B cell (primary cell): ENCODE data around the gene PRSS56. TPM values are rescaled to one million over a fixed set of nuclear protein-coding genes. Genes with fewer than 3 reads are reported as not detected.

Experiments used
- ATAC-seq: fragments of 200-7000 bp; cut with Tn5 transposase; one replicate; pipeline ENCODE4 v1.10.0; 2021; ENCODE audit warnings: low read depth, mild to moderate bottlenecking, moderate number of reproducible peaks, moderate library complexity
- CTCF ChIA-PET: fragments of 350-600 bp; sonication (Branson Sonifier 250); formaldehyde crosslinking; loops from one replicate; lab custom pipeline; 2021; ENCODE audit warnings: antibody characterized with exemption, inconsistent platforms; lab: Charles Lee
- POLR2A ChIA-PET: fragments of 350-600 bp; sonication (Branson Sonifier 250); formaldehyde crosslinking; loops from one replicate; lab custom pipeline; 2021; ENCODE audit warnings: antibody characterized with exemption; lab: Charles Lee
- DNase-seq: peaks from one replicate; pipeline ENCODE4 v3.0.0; 2013
- H2AFZ ChIP-seq: 2 replicates; pipeline ENCODE4 v1.6.1; 2012; ENCODE audit warnings: mild to moderate bottlenecking, low read depth, low read length; ENCODE audit not compliant: insufficient read depth, poor library complexity, severe bottlenecking
- H3K27ac ChIP-seq, 2 donors: 1 replicate in 1 of 2; 2 replicates in 1 of 2; pipeline ENCODE4 v1.5.1; 2012 to 2013; ENCODE audit warnings: low read length in 2 of 2, mild to moderate bottlenecking in 2 of 2, moderate library complexity in 1 of 2
- H3K27me3 ChIP-seq, 4 experiments: fragments of 200-600 bp in 1 of 4; sonication (generic) in 1 of 4; replicated peaks in 1 of 4; 1 replicate in 2 of 4; 2 replicates in 2 of 4; pipeline versions ENCODE4 v1.6.1 to v1.7.0; 2013 to 2016; ENCODE audit warnings: low read length in 3 of 4, mild to moderate bottlenecking in 2 of 4, mixed read lengths in 1 of 4, moderate library complexity in 1 of 4; ENCODE audit not compliant: insufficient read depth in 4 of 4, control insufficient read depth in 3 of 4; ENCODE audit errors: control extremely low read depth in 1 of 4
- H3K36me3 ChIP-seq, 2 experiments: replicated peaks in 1 of 2; 1 replicate in 1 of 2; 2 replicates in 1 of 2; pipeline versions ENCODE4 v1.6.1 to v1.7.1; 2013; ENCODE audit warnings: low read length in 1 of 2; ENCODE audit not compliant: insufficient read depth in 2 of 2, control insufficient read depth in 1 of 2; ENCODE audit errors: control extremely low read depth in 1 of 2, extremely low read depth in 1 of 2
- H3K4me1 ChIP-seq, 2 donors: fragments of 200-600 bp in 1 of 2; sonication (generic) in 1 of 2; 1 replicate in 1 of 2; 2 replicates in 1 of 2; pipeline versions ENCODE4 v1.5.1 to v1.6.1; 2013 to 2017; ENCODE audit warnings: low read length in 2 of 2; ENCODE audit not compliant: control insufficient read depth in 2 of 2, insufficient read depth in 2 of 2
- H3K4me2 ChIP-seq: replicated peaks from 2 replicates; pipeline ENCODE3; 2012; ENCODE audit warnings: mild to moderate bottlenecking, low read depth, low read length; ENCODE audit not compliant: poor library complexity, severe bottlenecking
- H3K4me3 ChIP-seq, 5 experiments: fragments of 200-600 bp in 1 of 5; sonication (generic) in 1 of 5; 1 replicate in 3 of 5; 2 replicates in 2 of 5; pipeline versions ENCODE4 v1.5.1 to v1.7.0; 2011 to 2016; ENCODE audit warnings: low read length in 4 of 5, mild to moderate bottlenecking in 4 of 5, low read depth in 2 of 5, control low read depth in 1 of 5, moderate library complexity in 1 of 5; ENCODE audit not compliant: insufficient read depth in 1 of 5; ENCODE audit errors: control extremely low read depth in 1 of 5, extremely low read depth in 1 of 5
- H3K79me2 ChIP-seq: fragments of 200-600 bp; sonication (generic); one replicate; pipeline ENCODE4 v1.6.0; 2016; ENCODE audit warnings: low read length; ENCODE audit not compliant: control insufficient read depth, insufficient read depth
- H3K9ac ChIP-seq: fragments of 200-600 bp; sonication (generic); 2 replicates; pipeline ENCODE4 v1.6.1; 2017; ENCODE audit warnings: mild to moderate bottlenecking, low read length, moderate library complexity
- H3K9me3 ChIP-seq, 3 donors: one replicate each; pipeline versions ENCODE4 v1.6.1 to v1.7.1; 2013; ENCODE audit warnings: low read length in 2 of 3; ENCODE audit not compliant: control insufficient read depth in 2 of 3, insufficient read depth in 1 of 3; ENCODE audit errors: control extremely low read depth in 1 of 3
- H4K20me1 ChIP-seq: 2 replicates; pipeline ENCODE4 v1.6.0; 2012; ENCODE audit warnings: mild to moderate bottlenecking, low read length; ENCODE audit not compliant: insufficient read depth, control insufficient read depth, poor library complexity, severe bottlenecking
- H3K27ac Mint-ChIP-seq: one replicate; pipeline ENCODE4 v1.8.0; 2021; ENCODE audit warnings: mixed read lengths
- H3K27me3 Mint-ChIP-seq: one replicate; pipeline ENCODE4 v1.8.0; 2021; ENCODE audit warnings: mixed read lengths
- H3K4me1 Mint-ChIP-seq: one replicate; pipeline ENCODE4 v1.8.0; 2021; ENCODE audit warnings: mixed read lengths
- H3K4me3 Mint-ChIP-seq: one replicate; pipeline ENCODE4 v1.8.0; 2021; ENCODE audit warnings: mixed read lengths
- H3K9me3 Mint-ChIP-seq: one replicate; pipeline ENCODE4 v1.8.0; 2022; ENCODE audit warnings: mixed read lengths; ENCODE audit not compliant: insufficient read depth
- CTCF ChIP-seq: fragments of 200-600 bp; IDR thresholded peaks from one replicate; pipeline ENCODE4 v1.8.0; 2022; ENCODE audit warnings: antibody characterized with exemption, mild to moderate bottlenecking
- EZH2 ChIP-seq: IDR thresholded peaks from 2 replicates; pipeline ENCODE4 v1.6.1; 2012; ENCODE audit warnings: borderline replicate concordance, low read depth, mild to moderate bottlenecking, moderate library complexity, low read length; ENCODE audit not compliant: insufficient read depth, poor library complexity, severe bottlenecking
- WGBS: methylation state at CpG from one replicate; pipeline ENCODE4 v1.1.5; 2013; ENCODE audit warnings: missing lambda C conversion rate; ENCODE audit not compliant: insufficient coverage; 5-methylcytosine and 5-hydroxymethylcytosine counted together
- intact Hi-C: fragments of 100-400 bp; cut with micrococcal nuclease; formaldehyde crosslinking; loops from one replicate; pipeline ENCODE4 v1.10.0; 2022
- polyA plus RNA-seq: library from polyadenylated mRNA; depleted of rRNA; stranded (reverse); fragments of >200 nt; gene quantifications from 2 replicates; pipeline ENCODE4 v1.2.3, GENCODE V29; 2012
- total RNA-seq, 2 donors: library from RNA; stranded (reverse); fragments of 120-200 nt in 1 of 2; gene quantifications; 1 replicate in 1 of 2; 2 replicates in 1 of 2; pipeline versions ENCODE4 v1.2.3 to v1.2.4, GENCODE V29; 2013 to 2022

PRSS56 gene
- total and polyA plus RNA-seq, 2 donors (not counting 1 experiment from before 2014, with no cell fraction given): not detected

- peaks cover 0 to 18% (median 7%) of the 10 kb centered on the region in 4 experiments for H3K27me3 ChIP-seq
- peaks cover 0 to 20% (median 7%) of the 10 kb centered on the region in 3 donors for H3K9me3 ChIP-seq
- ChIA-PET CTCF (no interaction called here), POLR2A (no interaction called here)
- peaks cover 9% of the 10 kb centered on the region for H3K79me2 ChIP-seq
- peaks cover 5% of the 10 kb centered on the region for H4K20me1 ChIP-seq
- Mint-ChIP-seq H3K4me3 (no peak overlapping the region), H3K27ac (no peak overlapping the region), H3K27me3 (peaks cover 19% of the 10 kb centered on the region), H3K9me3 (peaks cover 5% of the 10 kb centered on the region), H3K4me1 (peaks cover 13% of the 10 kb centered on the region)
- 91% methylated on average over 14 of the region's 17 CpGs for WGBS
- H3K4me1 ChIP-seq: peaks cover 0 to 9% of the 10 kb centered on the region in 2 donors
- H2AFZ ChIP-seq: no peak overlapping the region
- no peak overlapping the region for H3K4me3 ChIP-seq
- H3K4me2 ChIP-seq: no peak overlapping the region
- intact Hi-C loops: no loop called here
- ATAC-seq (no peak), DNase-seq (no peak)
- H3K27ac ChIP-seq: no peak overlapping the region
- no peak for TF ChIP-seq CTCF
- no peak for TF ChIP-seq EZH2
- no peak overlapping the region for H3K9ac ChIP-seq
- H3K36me3 ChIP-seq: peaks cover 0 to 4% of the 10 kb centered on the region in 2 experiments
Measured at GRCh38 chr2:232540441-232541041, 20.4 kb downstream of the PRSS56 start.

GRCh38 chr2:232541195-232541960, 21.2 kb downstream of the PRSS56 start:
- Mint-ChIP-seq H3K27me3 (peaks cover 17% of the 10 kb centered on the region), H3K4me1 (peaks cover 13% of the 10 kb centered on the region), H3K9me3 (peaks cover 3% of the 10 kb centered on the region), H3K27ac (no peak overlapping the region), H3K4me3 (no peak overlapping the region)
- POLR2A ChIA-PET: no interaction called here
- no peak overlapping the region for H2AFZ ChIP-seq
- TF ChIP-seq CTCF (no peak), EZH2 (no peak)
- intact Hi-C loops: no loop called here
- peaks cover 0 to 6% of the 10 kb centered on the region in 2 experiments for H3K36me3 ChIP-seq
- no peak overlapping the region for H3K4me3 ChIP-seq
- H3K79me2 ChIP-seq: peaks cover 17% of the 10 kb centered on the region
- ATAC-seq: no peak
- peaks cover 0 to 9% of the 10 kb centered on the region in 2 donors for H3K4me1 ChIP-seq
- no peak overlapping the region for H3K27ac ChIP-seq
- WGBS: 74% methylated on average over 12 of the region's 19 CpGs
- no peak for DNase-seq
- CTCF ChIA-PET: no interaction called here
- peaks cover 0 to 14% (median 5%) of the 10 kb centered on the region in 4 experiments for H3K27me3 ChIP-seq
- H4K20me1 ChIP-seq: peaks cover 12% of the 10 kb centered on the region
- peaks cover 0 to 12% (median 1%) of the 10 kb centered on the region in 3 donors for H3K9me3 ChIP-seq
- no peak overlapping the region for H3K4me2 ChIP-seq
- H3K9ac ChIP-seq: no peak overlapping the region
